NCI-H1092 (cell line): ENCODE measurements around the gene ARHGEF17.

Experiments
- DNase-seq: peaks from one replicate; lab custom pipeline; 2025; lab: John Stamatoyannopoulos, UW

ARHGEF17 gene

DNA sequence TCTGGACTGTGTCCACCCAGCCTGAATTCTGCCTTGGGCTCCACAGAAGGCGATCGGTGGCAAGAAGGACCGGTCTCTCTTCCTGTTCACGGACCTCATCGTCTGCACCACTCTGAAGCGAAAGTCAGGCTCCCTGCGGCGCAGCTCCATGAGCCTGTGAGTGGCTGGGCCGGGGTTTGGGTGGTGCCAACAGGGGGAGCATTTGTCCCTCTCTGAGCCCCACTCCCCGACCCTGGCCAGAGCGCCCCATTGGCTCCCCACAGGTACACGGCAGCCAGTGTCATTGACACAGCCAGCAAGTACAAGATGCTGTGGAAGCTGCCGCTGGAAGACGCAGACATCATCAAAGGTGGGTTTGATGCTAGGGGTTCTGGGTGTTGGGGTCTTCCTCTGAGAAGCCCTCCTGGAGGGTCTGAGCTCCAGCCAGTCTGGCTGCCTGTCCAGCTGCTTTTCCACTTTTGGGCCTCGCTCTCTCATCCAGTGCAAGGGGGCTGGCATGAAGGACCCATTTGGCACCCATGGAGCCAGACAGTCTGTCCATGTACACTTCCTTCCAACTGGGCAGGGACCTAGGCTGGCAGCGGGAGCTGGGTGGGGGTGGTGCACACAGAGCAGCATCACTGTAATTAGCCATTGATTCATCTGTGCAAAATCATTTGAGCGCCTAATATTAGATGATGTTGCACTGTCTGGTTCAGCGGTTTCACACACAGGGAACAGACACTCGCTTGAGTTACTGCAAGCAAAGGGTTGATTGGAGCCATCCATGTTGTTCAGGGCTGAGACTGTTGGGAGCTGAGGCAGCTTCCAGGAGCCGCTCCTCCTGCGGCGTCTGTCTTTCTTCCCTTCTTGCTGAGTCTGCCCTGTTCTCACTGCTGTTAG, 49.1 kb downstream of the ARHGEF17 start:
- DNase-seq, result no peak

DNA sequence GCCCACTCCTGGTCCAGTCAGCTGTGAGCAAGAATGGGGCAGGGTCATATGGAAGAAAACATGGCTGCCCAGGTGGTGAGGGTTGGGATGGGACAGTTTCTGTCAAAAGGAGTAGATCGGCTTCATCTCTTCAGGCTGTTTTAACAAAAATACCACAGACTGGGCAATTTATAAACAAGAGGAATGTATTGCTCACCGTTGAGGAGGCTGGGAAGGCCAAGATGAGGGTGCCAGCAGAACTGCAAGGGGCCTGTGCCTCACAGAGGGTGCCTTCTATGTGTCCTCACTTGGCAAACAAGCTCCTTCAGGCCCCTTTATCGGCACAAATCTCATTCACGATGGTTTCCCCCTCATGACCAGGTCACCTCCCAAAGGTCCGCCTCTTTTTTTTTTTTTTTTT, 50.0 kb downstream of the ARHGEF17 start:
- DNase-seq, result no peak

DNA sequence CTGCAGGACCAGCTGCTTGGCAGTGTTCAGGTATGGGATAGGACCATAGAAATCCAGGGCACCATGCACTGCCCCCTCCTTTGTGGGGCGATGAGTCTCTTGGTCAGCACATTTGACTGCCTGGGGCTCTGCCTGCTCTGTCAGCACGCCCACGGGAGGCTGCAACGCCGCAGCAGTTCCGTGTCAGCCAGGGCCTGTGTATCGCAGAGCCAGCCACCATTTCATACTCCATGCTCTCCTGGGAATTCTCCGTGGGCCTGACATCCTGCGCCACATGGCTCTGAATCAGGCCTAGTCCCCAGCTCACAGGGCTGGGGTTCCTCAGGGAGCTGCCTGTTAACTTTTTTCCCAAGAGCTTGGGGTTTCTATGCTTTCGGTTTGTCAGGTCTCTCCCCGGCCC, 51.3 kb downstream of the ARHGEF17 start:
- no peak for DNase-seq

DNA sequence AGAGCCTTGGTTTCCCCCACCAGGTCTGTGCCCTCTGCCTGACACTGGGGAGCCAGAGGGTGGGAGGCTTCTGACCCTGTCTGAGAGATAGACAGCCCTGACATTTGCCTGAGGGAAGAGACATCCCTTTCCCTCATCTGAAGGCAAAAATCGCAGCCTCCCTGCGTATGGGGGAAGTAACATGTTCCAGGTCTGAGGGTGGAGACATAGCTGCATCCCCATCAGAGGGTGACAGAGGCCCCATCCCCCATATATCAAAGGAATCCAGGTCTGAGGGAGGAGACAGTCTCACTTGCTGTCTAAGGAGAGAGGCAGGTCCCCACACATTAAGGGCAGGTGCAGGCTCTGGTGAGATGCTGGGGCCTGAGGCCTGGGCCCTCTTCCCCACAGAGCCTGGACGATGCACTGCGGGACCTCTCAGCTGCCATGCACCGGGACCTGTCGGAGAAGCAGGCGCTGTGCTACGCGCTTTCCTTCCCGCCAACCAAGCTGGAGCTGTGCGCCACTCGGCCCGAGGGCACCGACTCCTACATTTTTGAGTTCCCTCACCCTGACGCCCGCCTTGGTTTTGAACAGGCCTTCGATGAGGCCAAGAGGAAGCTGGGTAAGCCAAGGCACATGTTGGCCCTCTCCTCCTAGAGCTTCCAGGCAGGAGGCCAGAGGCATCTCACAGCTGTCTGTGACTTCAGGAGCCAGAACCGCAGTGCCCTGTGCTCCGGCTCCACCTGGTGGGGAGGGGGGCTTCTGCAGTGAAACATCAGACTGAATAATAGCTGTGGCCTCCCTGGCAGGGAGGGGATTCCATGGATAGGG, 52.1 kb downstream of the ARHGEF17 start:
- DNase-seq, result no peak

DNA sequence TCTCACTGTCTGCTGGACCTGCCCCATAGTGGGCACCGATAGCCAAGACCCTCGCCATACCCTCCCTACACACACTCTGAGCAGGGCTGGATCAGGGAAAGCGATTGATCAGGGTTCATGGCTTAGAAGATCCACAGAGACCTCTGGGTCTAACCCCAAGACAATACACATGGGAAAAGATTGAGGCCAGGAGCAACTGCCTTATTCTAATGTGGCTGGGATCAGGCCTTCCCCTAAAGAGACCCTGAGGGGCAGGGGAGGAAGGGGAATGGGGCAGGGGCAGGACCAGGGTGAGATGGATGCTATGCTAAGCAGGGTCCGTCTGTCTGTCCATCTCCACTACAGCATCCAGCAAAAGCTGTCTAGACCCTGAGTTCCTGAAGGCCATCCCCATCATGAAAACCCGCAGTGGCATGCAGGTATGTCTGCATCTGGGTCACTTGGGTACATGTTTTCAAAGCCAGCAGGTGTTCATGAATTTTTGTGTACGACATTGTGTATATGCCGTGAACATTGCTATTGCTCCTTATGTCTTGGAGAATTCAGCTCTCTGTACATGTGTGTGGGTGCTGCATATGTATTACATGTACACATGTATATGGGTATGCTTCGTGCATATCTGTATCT, 52.8 kb downstream of the ARHGEF17 start:
- DNase-seq, result no peak

DNA sequence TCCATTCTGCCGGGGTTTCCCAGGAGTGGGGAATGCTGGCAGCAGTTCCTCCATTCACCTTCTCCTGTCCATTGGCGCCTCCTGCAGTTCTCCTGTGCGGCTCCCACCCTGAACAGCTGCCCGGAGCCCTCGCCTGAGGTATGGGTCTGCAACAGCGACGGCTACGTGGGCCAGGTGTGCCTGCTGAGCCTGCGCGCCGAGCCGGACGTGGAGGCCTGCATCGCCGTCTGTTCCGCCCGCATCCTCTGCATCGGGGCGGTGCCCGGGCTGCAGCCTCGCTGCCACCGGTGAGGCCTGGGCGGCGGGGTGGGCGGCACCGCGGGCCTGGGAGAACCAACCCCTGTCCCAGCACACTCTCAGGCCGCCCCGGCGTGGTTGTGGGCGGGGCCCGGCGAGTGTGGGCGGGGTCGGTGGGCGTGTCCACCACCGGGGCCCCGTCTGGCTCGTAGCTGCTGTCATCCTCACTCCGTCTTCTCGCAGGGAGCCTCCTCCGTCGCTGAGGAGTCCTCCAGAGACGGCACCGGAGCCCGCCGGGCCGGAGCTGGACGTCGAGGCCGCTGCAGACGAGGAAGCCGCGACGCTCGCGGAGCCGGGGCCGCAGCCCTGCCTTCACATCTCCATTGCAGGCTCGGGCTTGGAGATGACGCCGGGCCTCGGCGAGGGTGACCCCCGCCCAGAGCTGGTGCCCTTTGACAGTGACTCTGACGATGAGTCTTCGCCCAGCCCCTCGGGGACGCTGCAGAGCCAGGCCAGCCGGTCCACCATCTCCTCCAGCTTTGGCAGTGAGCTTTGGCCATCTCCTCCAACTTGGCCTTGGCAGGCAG, 54.1 kb downstream of the ARHGEF17 start:
- DNase-seq, result no peak

DNA sequence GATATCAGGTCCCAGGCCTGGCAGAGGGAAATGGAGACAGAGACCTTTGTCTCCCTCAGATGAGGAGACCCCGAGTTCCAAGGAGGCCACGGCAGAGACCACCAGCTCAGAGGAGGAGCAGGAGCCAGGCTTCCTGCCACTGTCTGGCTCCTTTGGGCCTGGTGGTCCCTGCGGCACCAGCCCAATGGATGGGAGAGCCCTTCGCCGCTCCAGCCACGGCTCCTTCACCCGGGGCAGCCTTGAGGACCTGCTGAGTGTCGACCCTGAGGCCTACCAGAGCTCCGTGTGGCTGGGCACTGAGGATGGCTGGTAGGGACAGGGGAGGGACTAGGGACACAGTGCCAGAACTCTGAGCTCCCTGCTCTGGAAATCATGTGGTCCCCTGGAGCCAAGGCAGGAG, 55.1 kb downstream of the ARHGEF17 start:
- no peak for DNase-seq

DNA sequence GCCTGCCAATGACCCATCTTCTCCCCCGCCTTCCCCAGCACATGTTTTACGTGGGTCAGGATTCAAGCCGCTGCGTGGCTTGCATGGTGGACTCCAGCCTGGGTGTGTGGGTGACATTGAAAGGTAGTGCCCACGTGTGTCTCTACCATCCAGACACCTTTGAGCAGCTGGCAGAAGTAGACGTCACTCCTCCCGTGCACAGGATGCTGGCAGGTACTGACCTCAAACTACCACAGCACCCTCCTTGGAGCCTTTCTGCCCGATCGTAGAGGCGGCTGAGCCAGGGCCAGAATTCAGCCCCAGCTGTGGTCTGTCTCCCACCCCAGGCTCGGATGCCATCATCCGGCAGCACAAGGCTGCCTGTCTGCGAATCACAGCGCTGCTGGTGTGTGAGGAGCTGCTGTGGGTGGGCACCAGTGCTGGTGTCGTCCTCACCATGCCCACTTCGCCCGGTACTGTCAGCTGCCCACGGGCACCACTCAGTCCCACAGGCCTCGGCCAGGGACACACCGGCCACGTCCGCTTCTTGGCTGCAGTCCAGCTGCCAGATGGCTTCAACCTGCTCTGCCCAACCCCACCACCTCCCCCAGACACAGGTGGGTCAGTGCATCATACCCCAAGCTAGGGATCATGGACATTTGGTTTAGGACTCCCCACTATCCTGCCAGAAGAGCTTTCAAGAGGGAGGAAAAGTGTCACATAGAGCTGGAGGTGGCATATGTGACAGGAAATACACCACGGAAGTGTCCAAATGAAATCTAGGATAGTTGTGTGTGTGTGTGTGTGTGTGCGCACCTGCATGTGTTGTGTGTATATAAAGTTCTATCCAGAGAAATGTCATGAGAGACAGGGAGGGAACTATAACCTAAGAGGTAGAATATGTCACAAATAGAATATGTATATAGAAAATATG, 57.5 kb downstream of the ARHGEF17 start:
- DNase-seq, result no peak

DNA sequence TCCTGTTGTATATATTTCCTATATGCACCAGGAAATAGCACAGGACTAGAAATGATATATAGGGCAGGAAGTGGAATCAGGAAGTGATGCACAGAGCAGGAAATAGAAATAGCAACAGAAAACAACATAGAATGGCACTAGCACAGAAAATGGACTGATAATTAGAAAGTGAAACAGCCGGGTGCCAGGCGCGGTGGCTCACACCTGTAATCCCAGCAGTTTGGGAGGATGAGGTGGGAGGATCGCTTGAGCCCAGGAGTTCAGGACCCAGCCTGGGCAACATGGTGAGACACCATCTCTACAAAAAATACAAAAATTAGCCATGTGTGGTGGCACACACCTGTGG, 58.2 kb downstream of the ARHGEF17 start:
- no peak for DNase-seq

DNA sequence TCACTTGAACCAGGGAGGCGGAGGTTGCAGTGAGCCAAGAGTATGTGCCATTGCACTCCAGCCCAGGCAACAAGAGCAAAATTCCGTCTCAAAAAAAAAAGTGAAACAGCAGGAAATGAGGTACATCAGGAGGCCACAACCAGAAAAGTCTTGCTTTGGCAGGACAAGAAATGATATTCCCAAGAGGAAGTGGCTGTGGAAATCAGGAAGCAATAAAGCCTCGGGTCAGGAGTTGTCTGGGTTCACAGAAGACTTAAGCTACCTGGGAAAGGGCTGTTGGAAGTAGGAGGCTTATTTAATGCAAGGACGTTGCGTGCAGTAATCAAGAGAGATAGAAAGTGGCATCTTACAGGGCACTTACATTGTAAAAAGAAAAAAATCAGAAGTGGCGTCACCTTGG, 58.9 kb downstream of the ARHGEF17 start:
- DNase-seq, result no peak

DNA sequence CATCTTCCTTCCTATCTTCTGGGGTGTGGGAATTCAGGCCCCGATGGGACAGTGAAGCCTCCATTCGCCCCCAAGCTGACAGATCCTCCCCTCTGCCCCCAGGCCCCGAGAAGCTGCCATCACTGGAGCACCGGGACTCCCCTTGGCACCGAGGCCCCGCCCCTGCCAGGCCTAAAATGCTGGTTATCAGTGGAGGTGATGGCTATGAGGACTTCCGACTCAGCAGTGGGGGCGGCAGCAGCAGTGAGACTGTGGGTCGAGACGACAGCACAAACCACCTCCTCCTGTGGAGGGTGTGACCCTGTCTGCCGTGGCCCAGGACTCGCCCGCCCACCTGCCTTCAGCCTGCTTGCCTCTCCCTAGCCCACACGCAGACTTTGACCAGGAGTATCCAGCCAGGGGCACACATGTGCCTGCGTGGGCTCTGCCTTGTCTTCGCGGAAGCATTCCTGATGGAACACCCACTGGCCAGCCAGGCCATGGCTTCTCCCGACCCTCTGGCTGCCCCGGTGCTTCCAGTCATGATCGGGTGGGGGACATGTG, 59.5 kb downstream of the ARHGEF17 start:
- no peak for DNase-seq

DNA sequence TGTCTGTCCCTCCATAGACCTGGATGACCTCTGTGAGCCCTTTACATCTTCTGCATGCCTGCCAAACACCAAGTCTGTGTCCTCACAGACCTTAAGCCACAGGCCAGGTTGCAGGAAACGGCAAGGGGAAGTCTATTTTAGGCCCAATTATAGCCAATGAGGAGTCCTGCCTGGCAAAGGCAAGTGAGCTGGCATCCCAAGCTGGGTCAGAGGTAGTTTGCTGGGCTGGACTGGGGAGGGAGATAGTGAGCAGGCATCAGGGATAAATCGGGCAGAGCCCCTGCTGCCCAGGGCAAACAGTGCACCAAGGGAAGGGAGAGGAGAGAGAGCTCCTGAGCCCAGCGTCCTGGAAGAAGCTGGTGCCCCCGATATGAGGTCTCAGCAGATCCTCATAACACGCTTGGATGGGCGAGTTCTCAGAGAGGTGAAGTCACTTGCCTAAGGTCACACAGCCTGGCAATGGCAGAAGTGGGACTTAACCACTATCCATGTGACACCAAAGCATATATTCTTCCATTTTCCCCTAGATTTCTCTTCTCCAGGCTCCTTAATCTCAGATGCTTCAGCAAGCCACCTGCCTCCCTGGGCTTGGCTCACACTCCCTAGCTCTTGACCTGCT, 64.4 kb downstream of the ARHGEF17 start:
- DNase-seq, result no peak

DNA sequence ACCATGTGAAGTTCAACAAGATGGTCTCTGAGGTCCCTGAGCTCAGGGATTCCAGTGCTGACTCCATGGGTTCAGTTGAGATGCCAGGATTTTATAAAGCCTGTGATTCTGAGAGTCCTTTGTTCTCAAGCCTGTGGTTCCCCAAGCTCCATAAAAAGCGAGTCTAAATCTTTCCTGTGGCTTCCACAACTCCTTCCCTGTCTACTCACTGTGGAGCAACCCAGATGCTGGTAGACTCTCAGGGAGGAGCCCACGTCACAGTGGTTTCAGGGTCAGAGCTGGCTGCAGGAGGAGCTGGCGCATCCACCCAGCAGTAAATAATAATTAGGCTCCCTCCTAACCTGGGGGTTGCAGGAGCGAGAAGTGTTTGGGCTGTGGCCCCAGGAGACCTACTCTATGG, 66.1 kb downstream of the ARHGEF17 start:
- no peak for DNase-seq

DNA sequence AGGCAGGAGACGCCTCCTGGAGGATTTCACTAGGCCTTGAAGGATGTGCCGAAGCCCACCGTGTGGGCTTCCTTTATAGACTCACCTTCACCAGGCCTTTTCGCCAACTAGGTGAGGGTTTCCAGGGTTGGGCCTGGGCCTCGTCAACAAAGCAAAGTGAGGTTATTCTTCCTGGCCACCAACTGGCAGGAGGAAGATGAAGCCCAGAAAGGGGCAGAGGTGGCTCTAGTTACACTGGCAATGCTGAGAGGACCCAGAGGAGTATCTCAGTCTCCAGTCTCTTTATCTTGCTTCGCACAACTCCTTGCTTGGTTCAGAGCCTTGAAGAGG, 67.7 kb downstream of the ARHGEF17 start:
- DNase-seq, result no peak

DNA sequence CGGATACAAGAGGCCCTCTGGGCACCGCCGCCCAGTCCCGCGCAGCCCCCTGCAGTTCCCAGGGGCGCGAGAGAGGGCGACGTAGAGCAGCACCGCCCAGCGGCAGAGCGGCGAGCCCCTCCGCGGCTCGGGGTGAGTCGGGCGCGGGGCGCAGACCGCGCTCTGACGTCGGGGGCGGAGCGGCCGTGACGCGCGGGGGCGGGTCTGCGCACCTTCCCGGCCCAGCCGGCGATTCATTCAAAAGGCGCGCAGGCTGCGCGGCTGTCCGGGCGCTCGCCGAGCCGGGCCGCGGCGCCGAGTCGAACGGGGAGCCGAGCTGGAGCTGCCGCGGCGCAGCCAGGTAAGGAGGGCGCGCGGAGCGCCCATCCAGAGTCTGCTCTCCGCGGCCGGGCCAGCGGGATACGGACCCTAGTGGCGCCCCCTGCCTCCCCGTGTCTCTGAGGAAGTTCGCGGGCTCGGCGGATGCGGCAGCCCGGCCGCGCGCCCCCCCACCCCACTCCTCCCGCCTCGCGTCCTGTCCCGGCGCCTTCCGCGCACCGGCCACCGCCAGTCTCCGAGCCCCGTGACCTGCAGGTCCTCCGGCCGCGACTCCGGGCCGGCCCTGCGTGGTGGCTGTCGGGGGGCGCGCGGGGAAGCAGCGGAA, 68.2 kb downstream of the ARHGEF17 start, which contains the start of gene RELT:
RELT (plus strand) TSS at position 240 of the 643 bp plus-strand sequence. CDS start 12,738 bp downstream, outside the sequence.
- peak; percentile 85 for DNase-seq

DNA sequence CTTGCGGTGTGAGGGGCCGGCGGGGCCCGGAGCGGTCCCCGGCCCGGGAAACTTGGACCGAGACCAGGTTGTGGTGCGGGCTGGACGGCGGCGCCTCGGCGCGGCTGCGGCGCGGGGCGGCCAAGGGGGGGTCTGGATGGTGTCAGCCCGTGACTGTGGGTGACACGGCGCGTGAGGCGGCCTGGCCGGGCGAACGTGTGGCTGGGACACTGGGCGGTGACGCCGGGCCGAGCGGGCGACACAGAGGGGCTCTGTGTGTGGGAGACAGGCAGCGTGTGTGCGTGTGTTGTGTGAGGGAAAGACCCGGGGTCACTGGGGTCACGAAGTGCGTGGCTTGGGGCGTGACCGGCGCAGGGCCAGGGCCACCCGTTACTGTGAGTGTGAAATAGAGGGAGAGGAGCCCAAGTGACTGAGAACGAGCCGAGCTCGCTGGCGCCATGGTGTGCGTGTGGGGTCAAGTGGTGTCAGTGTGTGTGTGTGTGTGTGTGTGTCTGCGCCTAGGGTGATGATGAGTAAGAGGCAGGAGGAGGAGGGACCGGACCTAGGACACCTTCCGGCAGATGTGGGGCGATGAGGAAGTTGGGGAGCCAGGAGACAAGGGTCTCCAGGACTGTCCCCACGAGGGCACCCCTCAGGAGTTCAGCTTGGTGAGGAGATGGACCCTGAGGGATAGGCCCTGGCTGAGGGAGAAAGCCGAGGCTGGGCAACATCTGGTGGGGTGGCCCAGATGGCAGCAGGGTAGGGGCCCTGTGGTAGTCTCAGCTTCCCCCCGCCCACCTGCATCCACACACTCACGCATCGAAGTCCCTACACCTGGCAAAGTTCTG, 68.9 kb downstream of the ARHGEF17 start:
- peak; percentile 12 for DNase-seq

DNA sequence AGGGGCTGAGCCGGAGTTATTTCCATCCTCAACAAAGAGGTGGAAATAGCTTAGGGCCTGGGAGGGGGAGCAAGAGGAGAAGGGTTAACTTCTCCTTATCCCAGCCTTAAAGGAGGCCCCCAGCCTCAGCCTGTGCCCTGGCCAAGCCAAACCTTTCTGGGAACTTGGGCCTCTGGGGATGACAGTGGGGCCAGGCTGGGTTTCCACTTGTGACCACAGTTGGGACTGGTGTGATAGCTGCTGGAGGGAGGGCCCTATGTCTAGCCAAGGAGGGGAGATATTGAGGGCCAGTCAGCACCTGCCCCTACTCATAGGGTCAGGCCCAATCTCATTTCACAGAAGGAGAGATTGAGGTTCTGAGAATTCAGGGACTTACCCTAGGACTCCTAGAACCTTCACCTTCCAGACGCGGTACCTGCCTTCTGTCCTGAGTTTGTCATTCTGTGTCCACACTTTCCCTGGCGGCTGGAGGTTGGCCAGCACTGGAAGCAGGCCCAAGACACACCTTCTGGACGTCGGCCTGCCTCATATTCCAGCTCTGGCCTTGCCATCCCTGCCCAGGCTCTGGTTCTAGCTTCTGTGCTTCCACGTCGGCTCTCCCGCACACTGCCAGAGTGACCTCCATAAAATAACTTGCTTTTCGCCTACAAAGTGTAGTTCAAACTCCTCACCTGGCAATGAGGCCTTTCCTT, 71.3 kb downstream of the ARHGEF17 start:
- DNase-seq, result no peak

DNA sequence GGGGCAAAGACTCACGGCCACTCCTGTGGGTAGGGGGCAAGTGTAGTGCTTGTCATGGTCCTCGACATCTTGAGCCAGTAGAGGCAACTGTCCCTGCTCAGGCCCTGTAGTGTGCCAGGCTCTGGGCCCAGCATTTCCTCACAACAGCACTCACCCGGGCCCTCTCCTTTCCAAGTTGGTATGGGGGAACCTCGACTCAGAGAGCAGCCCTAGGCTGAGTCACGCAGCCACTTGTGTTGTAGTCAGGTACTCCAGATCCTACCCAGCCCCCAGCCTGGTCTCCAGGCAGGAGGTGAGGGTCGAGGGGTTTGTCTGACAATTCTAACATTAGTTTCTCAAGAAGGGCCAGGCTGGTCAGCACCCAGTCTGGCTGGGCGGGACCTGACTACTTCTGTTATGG, 72.3 kb downstream of the ARHGEF17 start:
- no peak for DNase-seq
